K562 (cell line): ENCODE data around the gene RPL38. TPM values are rescaled to one million over a fixed set of nuclear protein-coding genes. Genes with fewer than 3 reads are reported as not detected.

Source experiments
- ATAC-seq: fragments of 200-7000 bp; cut with Tn5 transposase; 3 replicates; pipeline ENCODE4 v1.9.1; 2020; ENCODE audit warnings: moderate library complexity
- BruUV-seq: library from RNA; stranded (reverse); fragments of 400-500 nt; replicated peaks from 2 replicates; lab custom pipeline; 2021; lab: Mats Ljungman, UMichigan
- CTCF ChIA-PET: fragments of 300-600 bp; formaldehyde crosslinking; extraction: SDS; loops from one replicate; lab custom pipeline; 2021; ENCODE audit warnings: low intra/inter-chr PET ratio; lab: Yijun Ruan, JAX
- POLR2A ChIA-PET: fragments of 300-600, 350-650 bp; sonication (Branson Sonifier 250); formaldehyde crosslinking; extraction: SDS; loops from one replicate; lab custom pipeline; 2021; ENCODE audit warnings: antibody characterized with exemption, inconsistent platforms; lab: Yijun Ruan, JAX
- DNase-seq, 4 experiments: peaks; one replicate each; pipeline versions ENCODE4 v3.0.0 to v3.0.0-alpha.2; 2011 to 2018; ENCODE audit warnings: low spot score in 3 of 4, mixed read lengths in 3 of 4; ENCODE audit errors: extremely low read depth in 1 of 4
- FAIRE-seq: peaks from 2 replicates; lab custom pipeline; 2011; peaks lifted over from hg19 to GRCh38; lab: Jason Lieb, UNC
- H2AFZ ChIP-seq: 2 replicates; pipeline ENCODE4 v1.6.0; 2011; ENCODE audit warnings: low read depth, low read length, control low read depth, inconsistent platforms
- H3K27ac ChIP-seq: fragments of 200-600 bp; 3 replicates; pipeline ENCODE4 v1.8.0; 2011; ENCODE audit warnings: low read depth, mild to moderate bottlenecking, control low read depth, inconsistent platforms, low read length, moderate library complexity, mixed read lengths; ENCODE audit errors: extremely low read depth
- H3K27me3 ChIP-seq, 2 experiments: fragments of 300-600 bp in 1 of 2; 2 replicates in 1 of 2; 3 replicates in 1 of 2; pipeline versions ENCODE4 v1.6.0 to v1.8.0; 2011; ENCODE audit warnings: inconsistent platforms in 2 of 2, low read length in 2 of 2, mild to moderate bottlenecking in 1 of 2, mixed read lengths in 1 of 2, moderate library complexity in 1 of 2; ENCODE audit not compliant: control insufficient read depth in 2 of 2, insufficient read depth in 2 of 2
- H3K36me3 ChIP-seq: fragments of 300-600 bp; 3 replicates; pipeline ENCODE4 v1.8.0; 2011; ENCODE audit warnings: mild to moderate bottlenecking, low read length, inconsistent platforms; ENCODE audit not compliant: control insufficient read depth, insufficient read depth
- H3K4me1 ChIP-seq, 2 experiments: fragments of 200-600 bp in 1 of 2; replicated peaks in 1 of 2; 2 replicates in 1 of 2; 3 replicates in 1 of 2; pipeline versions ENCODE4 v1.5.1 to v1.8.0; 2011; ENCODE audit warnings: inconsistent platforms in 2 of 2, low read length in 2 of 2, mild to moderate bottlenecking in 1 of 2, mixed read lengths in 1 of 2, moderate library complexity in 1 of 2; ENCODE audit not compliant: control insufficient read depth in 2 of 2, insufficient read depth in 2 of 2
- H3K4me2 ChIP-seq: 2 replicates; pipeline ENCODE4 v1.6.1; 2011; ENCODE audit warnings: low read length, control low read depth, inconsistent platforms, mixed read lengths; ENCODE audit not compliant: insufficient read depth
- H3K4me3 ChIP-seq: fragments of 200-600 bp; sonication (generic), shearing (Covaris generic); 2 replicates; pipeline ENCODE4 v1.5.1; 2016; ENCODE audit warnings: control low read depth, inconsistent platforms
- H3K79me2 ChIP-seq: fragments of 200-600 bp; 3 replicates; pipeline ENCODE4 v1.8.0; 2011; ENCODE audit warnings: low read length, inconsistent platforms; ENCODE audit not compliant: control insufficient read depth, insufficient read depth
- H3K9ac ChIP-seq, 2 experiments: 2 replicates each; pipeline versions ENCODE4 v1.6.0 to v1.6.1; 2011; ENCODE audit warnings: low read depth in 2 of 2, low read length in 2 of 2, control low read depth in 1 of 2, inconsistent platforms in 1 of 2, mild to moderate bottlenecking in 1 of 2, mixed read lengths in 1 of 2; ENCODE audit not compliant: insufficient read depth in 1 of 2
- H3K9me1 ChIP-seq: one replicate; pipeline ENCODE4 v1.6.0; 2011; ENCODE audit warnings: inconsistent platforms, mild to moderate bottlenecking, low read length, moderate library complexity; ENCODE audit not compliant: control insufficient read depth, insufficient read depth
- H3K9me3 ChIP-seq: replicated peaks from 2 replicates; pipeline ENCODE4 v1.5.1; 2011; ENCODE audit warnings: low read depth, low read length, inconsistent platforms; ENCODE audit not compliant: control insufficient read depth, insufficient read depth
- H4K20me1 ChIP-seq: replicated peaks from 2 replicates; pipeline ENCODE4 v1.6.1; 2011; ENCODE audit warnings: low read length, inconsistent platforms, mixed read lengths; ENCODE audit not compliant: control insufficient read depth, insufficient read depth
- HMG20B ChIP-seq: fragments of 250-450 bp; sonication (Bioruptor Pico); IDR thresholded peaks from 2 replicates; pipeline ENCODE4 v1.5.0; 2021; ENCODE audit warnings: mild to moderate bottlenecking
- HOXB6 ChIP-seq: fragments of 250-450 bp; sonication (Bioruptor Pico); IDR thresholded peaks from 2 replicates; pipeline ENCODE4 v1.5.1; 2022; ENCODE audit warnings: mild to moderate bottlenecking, borderline replicate concordance
- KLF1 ChIP-seq: fragments of 450-650 bp; IDR thresholded peaks from 2 replicates; pipeline ENCODE4 v1.6.1; 2016; ENCODE audit warnings: missing genetic modification characterization, missing compliant biosample characterization
- NONO ChIP-seq, 2 experiments: fragments of 200-400 bp in 1 of 2; fragments of 450-650 bp in 1 of 2; formaldehyde crosslinking in 1 of 2; IDR thresholded peaks; 2 replicates each; pipeline ENCODE4 v1.6.1; 2017; ENCODE audit warnings: low read depth in 2 of 2, mild to moderate bottlenecking in 2 of 2, moderate library complexity in 2 of 2, low read length in 1 of 2
- NR4A1 ChIP-seq, 2 experiments: fragments of 250-450 bp in 1 of 2; fragments of 450-650 bp in 1 of 2; sonication (Bioruptor Pico) in 1 of 2; IDR thresholded peaks; 2 replicates each; pipeline versions ENCODE4 v1.4.0 to v1.6.1; 2016 to 2020; ENCODE audit warnings: mild to moderate bottlenecking in 2 of 2, missing compliant biosample characterization in 1 of 2, missing genetic modification characterization in 1 of 2, moderate library complexity in 1 of 2
- SAFB2 ChIP-seq: fragments of 200-400 bp; formaldehyde crosslinking; IDR thresholded peaks from 2 replicates; pipeline ENCODE4 v1.6.1; 2018; ENCODE audit warnings: borderline replicate concordance, low read length, low read depth, moderate library complexity; ENCODE audit not compliant: severe bottlenecking
- SPI1 ChIP-seq: IDR thresholded peaks from 2 replicates; pipeline ENCODE4 v1.6.1; 2011; ENCODE audit warnings: low read depth, low read length, control low read depth, borderline replicate concordance
- TFAM ChIP-seq: fragments of 250-450 bp; sonication (Bioruptor Pico); conservative IDR thresholded peaks from 2 replicates; pipeline ENCODE4 v1.5.0; 2021; ENCODE audit warnings: mild to moderate bottlenecking, moderate library complexity
- THRAP3 ChIP-seq: fragments of 450-650 bp; IDR thresholded peaks from 2 replicates; pipeline ENCODE4 v1.6.1; 2016; ENCODE audit warnings: mild to moderate bottlenecking, inconsistent platforms, borderline replicate concordance
- ZNF165 ChIP-seq: fragments of 250-450 bp; sonication (Bioruptor Pico); IDR thresholded peaks from 2 replicates; pipeline ENCODE4 v1.4.0; 2020; ENCODE audit warnings: borderline replicate concordance
- ZNF311 ChIP-seq: fragments of 250-450 bp; sonication (Bioruptor Pico); IDR thresholded peaks from 2 replicates; pipeline ENCODE4 v1.4.0; 2020; ENCODE audit warnings: mild to moderate bottlenecking, moderate library complexity
- ZNF830 ChIP-seq: fragments of 250-450 bp; sonication (Bioruptor Pico); IDR thresholded peaks from 2 replicates; pipeline ENCODE4 v1.5.0; 2021; ENCODE audit warnings: mild to moderate bottlenecking
- WGBS: fragments of 100-300 bp; shearing (Covaris generic); methylation state at CpG from one replicate; pipeline ENCODE4 v1.1.6; 2016; ENCODE audit warnings: low coverage, mixed read lengths; ENCODE audit not compliant: insufficient coverage; ENCODE audit errors: missing lambda C conversion rate; 5-methylcytosine and 5-hydroxymethylcytosine counted together
- in situ Hi-C: fragments of 300-500 bp; cut with MboI; formaldehyde crosslinking; loops from 4 replicates; pipeline ENCODE4 v1.15.0; 2018; ENCODE audit warnings: inconsistent platforms, mixed read lengths
- intact Hi-C: fragments of 100-400 bp; cut with micrococcal nuclease; formaldehyde crosslinking; loops from 2 replicates; pipeline ENCODE4 v1.14.2; 2022
- polyA plus RNA-seq, 8 experiments: library from polyadenylated mRNA; depleted of rRNA in 4 of 8; stranded (reverse) in 5 of 8; unstranded in 3 of 8; fragments of >200 nt; fragmentation: Nextera tagmentation in 2 of 8; fragmentation: Illumina TruSeq in 1 of 8; extraction: Ambion mirVana in 2 of 8; extraction: Trizol in 1 of 8; gene quantifications; 2 replicates each; pipeline versions ENCODE4 v1.2.1 to v1.2.3, GENCODE V29; 2011 to 2014; ENCODE audit warnings: inconsistent platforms in 1 of 8, missing spikeins in 1 of 8
- total RNA-seq, 7 experiments: library from RNA; depleted of rRNA in 6 of 7; stranded (reverse); fragments of >200 nt in 6 of 7; fragmentation: Illumina TruSeq in 2 of 7; extraction: Trizol in 2 of 7; gene quantifications; 2 replicates each; pipeline versions ENCODE4 v1.2.1 to v1.2.3, GENCODE V29; 2011 to 2021; ENCODE audit warnings: low replicate concordance in 1 of 7
- TF ChIP-seq, protein P1 (sequence below): fragments of 250-450 bp; sonication (Bioruptor Pico); IDR thresholded peaks from 2 replicates; pipeline ENCODE4 v1.5.1; 2021; ENCODE audit warnings: mild to moderate bottlenecking
- TF ChIP-seq, protein P2 (sequence below): IDR thresholded peaks from 2 replicates; pipeline ENCODE4 v1.6.1; 2012; ENCODE audit warnings: low read depth, low read length, improper control_type of control experiment, borderline replicate concordance
- TF ChIP-seq, protein P3 (sequence below): sonication (generic); formaldehyde crosslinking; IDR thresholded peaks from 2 replicates; pipeline ENCODE4 v1.8.1; 2023; ENCODE audit warnings: mild to moderate bottlenecking, missing genetic modification reagents

Gene RPL38
- total and polyA plus RNA-seq, 9 of the 15 experiments (the other 6 are each of a cell fraction or from before 2014, with no cell fraction given): 1,224 to 3,864 (median 1,939) TPM

DNA sequence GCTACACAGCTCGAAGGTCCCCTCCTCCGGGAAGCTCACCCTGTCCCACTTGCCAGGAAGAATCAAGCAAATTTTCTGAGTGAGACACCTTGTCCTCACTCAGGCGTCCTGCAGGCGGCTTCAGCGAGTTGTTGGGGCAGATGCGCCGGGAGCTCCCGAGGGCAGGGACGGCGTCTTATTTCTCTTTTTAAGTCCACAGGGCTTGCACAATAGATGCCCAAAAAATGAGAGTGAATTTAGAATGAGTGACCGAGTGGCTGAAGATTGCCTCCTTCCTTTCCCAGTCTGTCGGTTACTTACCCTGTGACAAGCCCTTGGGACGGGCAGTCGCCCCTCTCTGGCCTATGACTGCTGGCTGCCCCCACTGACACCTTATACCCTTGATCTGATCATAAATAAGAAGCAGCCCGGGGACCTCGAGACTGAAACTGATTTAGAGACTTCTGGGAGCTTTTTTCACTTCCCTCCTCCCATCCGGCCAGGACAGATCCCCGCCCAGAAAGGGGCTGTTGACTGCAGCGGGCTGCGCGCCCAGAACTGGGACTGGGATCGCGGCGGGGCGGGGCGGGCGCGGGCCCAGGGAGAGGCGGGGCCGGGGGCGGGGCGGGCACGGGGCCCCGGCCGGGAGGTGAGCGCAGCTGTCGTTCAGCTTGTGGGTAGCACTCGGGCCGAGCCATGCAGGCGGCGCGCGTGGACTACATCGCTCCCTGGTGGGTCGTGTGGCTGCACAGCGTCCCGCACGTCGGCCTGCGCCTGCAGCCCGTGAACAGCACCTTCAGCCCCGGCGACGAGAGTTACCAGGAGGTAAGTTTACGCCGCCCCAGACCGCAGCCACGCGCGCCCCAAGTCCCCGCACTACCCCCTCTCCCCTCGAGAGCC is 9.7 kb downstream of the RPL38 start, which contains the start of gene TTYH2:
Gene TTYH2, plus strand, starts transcription at position 659 of the 879 bp plus-strand sequence. Its CDS starts 17 bp downstream, at position 676.
- no peaks in the 10 kb centered on the region for H3K27me3 ChIP-seq
- ATAC-seq (peak; percentile 81), DNase-seq (peak; percentile 88 to 91 (median 90)), FAIRE-seq (peak; percentile 65)
- H3K9me3 ChIP-seq: no peaks in the 10 kb centered on the region
- H3K4me3 ChIP-seq: peak within 1 kb of the TSS; percentile 40
- H3K79me2 ChIP-seq: peaks cover 3% of the 10 kb centered on the region
- ChIA-PET POLR2A (interaction anchor here (0.6 to 2.0 kb wide), 11 partner anchors 9 to 430 kb away, joined by 3 to 13 read pairs (median 4); no protein-coding TSS in a partner anchor), CTCF (interaction anchor here (0.7 to 1.3 kb wide), 3 partner anchors 10 to 709 kb away, joined by 3 to 4 read pairs (median 3); no protein-coding TSS in a partner anchor)
- peaks cover 30 to 43% of the 10 kb centered on the region in 2 experiments for H3K4me1 ChIP-seq
- in situ Hi-C loops: loop anchor here (5.0 kb wide), 1 partner anchor 139 kb away; no protein-coding TSS in a partner anchor
- under 1% methylated on average over 26 of the region's 62 CpGs for WGBS
- BruUV-seq: no TSS peak
- peaks cover 37% of the 10 kb centered on the region for H4K20me1 ChIP-seq
- H3K36me3 ChIP-seq: peaks cover 31% of the 10 kb centered on the region
- peak within 1 kb of the TSS; percentile 45 to 91 for H3K9ac ChIP-seq
- H3K9me1 ChIP-seq: no peaks in the 10 kb centered on the region
- intact Hi-C loops: loop anchor here (5.0 kb wide), 2 partner anchors 69 to 149 kb away; partner anchors contain the start of gene BTBD17
- H3K27ac ChIP-seq: peak within 1 kb of the TSS; percentile 61; the same call in 2 of the 3 replicates
- peak within 1 kb of the TSS; percentile 91 for H2AFZ ChIP-seq
- H3K4me2 ChIP-seq: peak within 1 kb of the TSS; percentile 81
- TF ChIP-seq HMG20B: no peak
- TF ChIP-seq, protein P1, sequence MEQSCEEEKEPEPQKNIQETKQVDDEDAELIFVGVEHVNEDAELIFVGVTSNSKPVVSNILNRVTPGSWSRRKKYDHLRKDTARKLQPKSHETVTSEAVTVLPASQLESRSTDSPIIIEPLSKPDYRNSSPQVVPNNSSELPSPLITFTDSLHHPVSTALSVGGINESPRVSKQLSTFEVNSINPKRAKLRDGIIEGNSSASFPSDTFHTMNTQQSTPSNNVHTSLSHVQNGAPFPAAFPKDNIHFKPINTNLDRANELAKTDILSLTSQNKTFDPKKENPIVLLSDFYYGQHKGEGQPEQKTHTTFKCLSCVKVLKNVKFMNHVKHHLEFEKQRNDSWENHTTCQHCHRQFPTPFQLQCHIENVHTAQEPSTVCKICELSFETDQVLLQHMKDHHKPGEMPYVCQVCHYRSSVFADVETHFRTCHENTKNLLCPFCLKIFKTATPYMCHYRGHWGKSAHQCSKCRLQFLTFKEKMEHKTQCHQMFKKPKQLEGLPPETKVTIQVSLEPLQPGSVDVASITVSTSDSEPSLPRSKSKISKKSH (CRISPR knock-in tag): no peak
- no peak for TF ChIP-seq ZNF830
- no peak for TF ChIP-seq SAFB2
- TF ChIP-seq TFAM (CRISPR knock-in tag): no peak
- no peak for TF ChIP-seq ZNF311 (CRISPR knock-in tag)
- no peak for TF ChIP-seq NR4A1 (CRISPR knock-in tag; IDR thresholded peaks at IDR 0.05)
- TF ChIP-seq NR4A1 (tag; IDR thresholded peaks at IDR 0.05): no peak
- TF ChIP-seq, protein P2, sequence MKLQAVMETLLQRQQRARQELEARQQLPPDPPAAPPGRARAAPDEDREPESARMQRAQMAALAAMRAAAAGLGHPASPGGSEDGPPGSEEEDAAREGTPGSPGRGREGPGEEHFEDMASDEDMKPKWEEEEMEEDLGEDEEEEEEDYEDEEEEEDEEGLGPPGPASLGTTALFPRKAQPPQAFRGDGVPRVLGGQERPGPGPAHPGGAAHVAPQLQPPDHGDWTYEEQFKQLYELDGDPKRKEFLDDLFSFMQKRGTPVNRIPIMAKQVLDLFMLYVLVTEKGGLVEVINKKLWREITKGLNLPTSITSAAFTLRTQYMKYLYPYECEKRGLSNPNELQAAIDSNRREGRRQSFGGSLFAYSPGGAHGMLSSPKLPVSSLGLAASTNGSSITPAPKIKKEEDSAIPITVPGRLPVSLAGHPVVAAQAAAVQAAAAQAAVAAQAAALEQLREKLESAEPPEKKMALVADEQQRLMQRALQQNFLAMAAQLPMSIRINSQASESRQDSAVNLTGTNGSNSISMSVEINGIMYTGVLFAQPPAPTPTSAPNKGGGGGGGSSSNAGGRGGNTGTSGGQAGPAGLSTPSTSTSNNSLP: no peak
- TF ChIP-seq HOXB6: no peak
- peak in 1 of 2 experiments; percentile 98; a peak in 2 of 4 replicates for TF ChIP-seq NONO (IDR thresholded peaks at IDR 0.05; ENCODE audit: low read depth in 2 of 2, low read length in 1 of 2)
- TF ChIP-seq ZNF165 (CRISPR knock-in tag): no peak
- TF ChIP-seq KLF1: no peak
- no peak for TF ChIP-seq THRAP3
- TF ChIP-seq, protein P3, sequence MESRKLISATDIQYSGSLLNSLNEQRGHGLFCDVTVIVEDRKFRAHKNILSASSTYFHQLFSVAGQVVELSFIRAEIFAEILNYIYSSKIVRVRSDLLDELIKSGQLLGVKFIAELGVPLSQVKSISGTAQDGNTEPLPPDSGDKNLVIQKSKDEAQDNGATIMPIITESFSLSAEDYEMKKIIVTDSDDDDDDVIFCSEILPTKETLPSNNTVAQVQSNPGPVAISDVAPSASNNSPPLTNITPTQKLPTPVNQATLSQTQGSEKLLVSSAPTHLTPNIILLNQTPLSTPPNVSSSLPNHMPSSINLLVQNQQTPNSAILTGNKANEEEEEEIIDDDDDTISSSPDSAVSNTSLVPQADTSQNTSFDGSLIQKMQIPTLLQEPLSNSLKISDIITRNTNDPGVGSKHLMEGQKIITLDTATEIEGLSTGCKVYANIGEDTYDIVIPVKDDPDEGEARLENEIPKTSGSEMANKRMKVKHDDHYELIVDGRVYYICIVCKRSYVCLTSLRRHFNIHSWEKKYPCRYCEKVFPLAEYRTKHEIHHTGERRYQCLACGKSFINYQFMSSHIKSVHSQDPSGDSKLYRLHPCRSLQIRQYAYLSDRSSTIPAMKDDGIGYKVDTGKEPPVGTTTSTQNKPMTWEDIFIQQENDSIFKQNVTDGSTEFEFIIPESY: no peak
- peak; percentile 84 for TF ChIP-seq SPI1
